LHCN-M2 (cell line): Measurements from ENCODE around the gene ZNF648. TPM values are rescaled to one million over a fixed set of nuclear protein-coding genes. Genes with fewer than 3 reads are reported as not detected.
A peak's percentile ranks its signal among the peaks of the same experiment; 100 is the strongest.
"Not testable (repeated sequence)": the region's sequence is repeated elsewhere in the genome, so short reads cannot be mapped to it uniquely, and the experiment has no call there.

Source experiments
- DNase-seq: peaks from one replicate; pipeline ENCODE4 v3.0.0-alpha.2; 2012; ENCODE audit warnings: low read depth
- total RNA-seq: library from RNA; depleted of rRNA; stranded (reverse); fragments of >200 nt; gene quantifications from 2 replicates; pipeline ENCODE4 v1.2.3, GENCODE V29; 2014

Gene ZNF648
- total RNA-seq, 1 experiment from 2014 or later, result not detected

GRCh38 chr1:182029379-182030331 lies 31.9 kb downstream of the ZNF648 start:
- DNase-seq, result peak; percentile 23

GRCh38 chr1:182029002-182029378 lies 32.5 kb downstream of the ZNF648 start:
- no peak for DNase-seq

DNA sequence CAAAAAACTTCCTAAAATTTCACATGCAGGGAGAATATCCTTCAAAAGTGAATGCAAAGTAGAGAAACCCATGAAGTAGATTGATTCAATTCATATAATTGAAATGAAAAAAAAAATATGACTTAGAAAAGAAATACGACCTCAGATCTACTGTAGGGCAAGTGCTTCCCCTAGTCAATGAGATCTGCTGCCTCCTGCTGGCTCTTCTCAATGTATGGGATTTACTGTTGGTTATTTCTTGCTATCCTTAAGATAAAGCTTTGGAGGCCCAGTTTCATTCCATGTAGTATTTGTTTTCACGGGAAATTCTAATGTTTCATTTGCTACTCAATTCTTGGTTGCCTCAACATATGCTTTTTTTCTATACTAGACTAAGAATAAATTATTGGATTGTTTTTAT lies 46.2 kb downstream of the ZNF648 start:
- no peak for DNase-seq

DNA sequence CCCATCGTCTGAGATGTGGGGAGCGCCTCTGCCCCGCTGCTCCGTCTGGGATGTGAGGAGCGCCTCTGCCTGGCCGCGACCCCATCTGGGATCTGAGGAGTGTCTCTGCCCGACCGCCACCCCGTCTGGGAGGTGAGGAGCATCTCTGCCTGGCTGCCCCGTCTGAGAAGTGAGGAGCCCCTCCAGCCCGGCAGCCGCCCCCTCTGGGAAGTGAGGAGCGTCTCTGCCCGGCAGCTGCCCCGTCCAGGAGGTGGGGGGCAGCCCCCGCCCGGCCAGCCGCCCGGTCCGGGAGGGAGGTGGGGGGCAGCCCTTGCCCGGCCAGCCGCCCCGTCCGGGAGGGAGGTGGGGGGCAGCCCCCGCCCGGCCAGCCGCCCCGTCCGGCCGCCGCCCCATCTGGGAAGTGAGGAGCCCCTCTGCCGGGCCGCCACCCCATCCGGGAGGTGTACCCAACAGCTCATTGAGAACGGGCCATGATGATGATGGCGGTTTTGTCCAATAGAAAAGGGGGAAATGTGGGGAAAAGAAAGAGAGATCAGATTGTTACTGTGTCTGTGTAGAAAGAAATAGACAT lies 50.6 kb downstream of the ZNF648 start:
- DNase-seq, result not testable (repeated sequence)

DNA sequence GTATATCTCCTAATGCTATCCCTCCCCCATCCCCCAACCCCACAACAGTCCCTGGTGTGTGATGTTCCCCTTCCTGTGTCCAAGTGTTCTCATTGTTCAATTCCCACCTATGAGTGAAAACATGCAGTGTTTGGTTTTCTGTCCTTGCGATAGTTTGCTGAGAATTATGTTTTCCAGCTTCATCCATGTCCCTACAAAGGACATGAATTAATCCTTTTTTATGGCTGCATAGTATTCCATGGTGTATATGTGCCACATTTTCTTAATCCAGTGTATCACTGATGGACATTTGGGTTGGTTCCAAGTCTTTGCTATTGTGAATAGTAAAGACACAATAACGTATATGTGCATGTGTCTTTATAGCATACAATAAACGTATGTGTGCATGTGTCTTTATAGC lies 56.1 kb downstream of the ZNF648 start:
- not testable (repeated sequence) for DNase-seq

- DNase-seq, result no peak
These were observed 56.9 kb downstream of the ZNF648 start for GRCh38 chr1:182004601-182005000.
